Cortex of kidney (tissue), 1 donor: ENCODE measurements around the gene UBL4A.

Experiments used
- DNase-seq: peaks from one replicate; lab custom pipeline; 2025; lab: John Stamatoyannopoulos, UW

UBL4A gene

GRCh38 chrX:154436983-154437752 is 49.2 kb downstream of the UBL4A start, which contains the start of gene GDI1:
TSS of gene GDI1 (plus strand) at chrX:154437154. CDS start at chrX:154437255, 101 bp downstream.
- DNase-seq: no peak

- no peak for DNase-seq
Measured at GRCh38 chrX:154436374-154436982, 49.9 kb downstream of the UBL4A start.

GRCh38 chrX:154435171-154435733 is 51.2 kb downstream of the UBL4A start:
- no peak for DNase-seq

GRCh38 chrX:154434394-154435168 is 51.8 kb downstream of the UBL4A start:
- no peak for DNase-seq
